Putamen (tissue), 1 donor: ENCODE results near the gene OLIG3.

Source experiments
- DNase-seq: peaks from one replicate; pipeline ENCODE4 v3.0.0-alpha.2; 2016; ENCODE audit warnings: low spot score

The OLIG3 gene

GRCh38 chr6:137494281-137494987, at the start of gene OLIG3:
OLIG3 (minus strand) TSS chr6:137494394; CDS start chr6:137494170, 224 bp downstream.
- no peak for DNase-seq

DNA sequence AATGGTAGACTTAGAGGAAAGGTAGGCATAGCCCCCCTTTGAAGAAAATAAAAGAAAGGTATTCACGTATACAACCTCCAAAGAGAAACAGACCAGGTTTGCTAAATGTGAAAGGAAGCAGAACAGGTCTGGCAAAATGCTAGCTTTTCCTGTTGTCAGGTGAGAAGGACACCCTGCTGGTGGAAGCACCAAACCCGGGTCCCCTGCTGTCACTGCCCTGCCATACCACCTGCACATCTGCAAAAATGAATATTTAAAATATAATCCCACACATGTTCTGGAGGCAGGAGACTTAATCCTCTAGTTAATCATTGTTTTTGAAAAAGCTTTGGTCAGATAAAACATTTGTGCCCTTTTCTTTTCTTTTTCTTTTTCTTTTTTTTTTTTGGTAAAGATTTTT, 48.9 kb upstream of the OLIG3 start:
- DNase-seq, result no peak

GRCh38 chr6:137542713-137543112, 48.5 kb upstream of the OLIG3 start:
- DNase-seq, result no peak

DNA sequence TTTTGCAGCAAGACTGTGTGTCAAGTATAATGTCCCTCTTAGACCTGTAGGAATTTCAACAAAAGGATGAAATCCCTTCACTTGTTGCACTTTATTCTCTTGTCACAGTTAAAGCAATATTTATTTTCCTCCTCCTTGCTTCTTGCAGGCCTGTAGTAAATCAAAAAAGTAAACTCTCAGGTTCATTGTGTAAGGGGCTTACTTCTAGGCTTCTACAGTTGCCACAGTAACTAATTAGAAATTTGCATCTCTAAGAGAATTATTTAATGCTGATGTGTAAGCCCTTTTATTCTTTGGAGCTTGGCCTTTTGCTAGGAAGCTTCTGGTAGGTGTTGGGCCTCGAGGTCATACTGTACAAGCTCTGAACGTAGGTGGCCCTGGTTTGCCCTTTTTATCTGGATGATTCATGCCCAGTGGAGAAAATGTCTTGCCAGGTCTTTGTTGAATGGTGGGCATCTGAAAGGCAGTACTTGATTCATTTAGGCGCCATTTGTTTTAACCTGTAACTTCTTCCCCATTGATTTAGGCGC, 47.4 kb upstream of the OLIG3 start:
- DNase-seq, result no peak

DNA sequence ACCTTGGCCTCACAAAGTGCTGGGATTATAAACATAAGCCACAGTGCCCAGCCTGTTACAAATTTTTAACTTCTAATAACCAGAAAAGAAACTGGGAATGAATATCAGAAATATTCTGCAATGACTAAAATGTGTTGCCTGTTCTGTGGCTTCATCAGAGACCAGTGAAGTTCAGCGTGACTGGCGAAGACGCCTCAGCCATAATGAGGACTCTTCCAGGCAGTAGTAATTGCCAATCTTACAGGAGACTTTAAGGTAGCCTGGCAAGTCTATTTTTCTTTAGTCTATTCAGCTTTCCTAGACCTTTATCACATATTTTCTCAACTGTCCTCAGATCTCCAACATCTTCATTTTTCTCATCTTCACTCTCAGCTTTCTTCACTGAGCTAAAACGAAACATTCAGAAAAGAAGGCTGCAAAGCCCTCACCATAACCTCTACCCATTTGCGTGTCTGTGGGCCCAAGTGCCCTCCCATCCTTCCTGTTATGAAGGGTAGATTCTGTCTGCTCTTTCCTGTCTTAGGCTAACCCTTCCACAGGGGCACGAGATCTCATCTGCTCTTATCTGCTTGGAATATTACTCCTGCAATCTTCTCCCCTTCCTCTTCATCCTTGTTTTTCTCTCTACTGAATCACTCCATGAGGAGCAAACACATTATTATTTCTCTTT, 42.0 kb upstream of the OLIG3 start:
- no peak for DNase-seq

GRCh38 chr6:137531376-137532092, 37.3 kb upstream of the OLIG3 start:
- DNase-seq, result no peak

- DNase-seq, result no peak
These were observed 36.2 kb upstream of the OLIG3 start for GRCh38 chr6:137530404-137530803.

GRCh38 chr6:137522831-137523230, 28.6 kb upstream of the OLIG3 start:
- no peak for DNase-seq

DNA sequence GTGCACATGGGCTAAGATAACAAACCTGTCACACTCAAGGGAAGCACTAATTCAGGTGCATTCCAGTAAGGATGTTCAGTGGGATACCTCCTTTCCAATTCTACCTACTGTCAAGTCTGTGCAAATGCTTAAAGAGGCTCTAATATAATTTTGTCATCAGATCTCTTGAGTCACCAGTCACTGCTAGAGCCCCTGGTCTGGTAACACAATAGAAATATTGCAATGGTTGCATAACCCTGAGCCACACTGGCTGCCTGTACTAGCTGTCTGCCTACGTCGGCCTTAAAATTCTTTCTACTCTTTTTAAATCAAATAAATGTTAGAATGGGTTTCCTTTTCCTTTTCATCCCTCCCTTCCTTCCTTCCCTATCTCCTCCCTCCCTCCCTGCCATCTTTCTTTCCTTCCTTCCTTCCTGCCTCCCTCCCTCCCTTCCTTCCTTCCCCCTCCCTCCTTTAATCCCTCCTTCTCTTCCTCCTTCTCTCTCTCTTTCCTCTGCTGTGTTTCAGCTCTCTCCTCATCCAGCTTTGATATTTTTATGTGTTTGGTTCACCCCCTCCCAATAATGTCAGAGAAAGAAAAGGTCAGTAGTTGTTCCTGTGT, 28.1 kb upstream of the OLIG3 start:
- no peak for DNase-seq

DNA sequence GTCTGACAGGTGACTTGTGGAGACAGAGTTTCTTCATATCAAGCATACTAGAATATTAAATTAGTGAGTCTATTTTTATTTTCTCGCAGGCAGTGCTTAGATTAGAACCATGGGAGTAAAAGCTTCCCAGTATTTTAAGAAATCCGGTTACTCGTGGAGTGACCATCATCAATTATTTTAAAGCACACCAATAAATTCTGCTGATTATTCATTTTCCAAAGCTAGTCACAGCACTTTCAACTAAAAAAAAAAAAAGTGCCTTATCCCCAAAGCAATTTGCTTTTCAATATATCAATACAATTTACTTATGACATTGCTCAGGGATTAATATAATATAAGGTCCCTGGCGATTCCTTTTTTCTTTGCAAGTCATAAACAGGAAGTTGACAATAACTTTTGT, 26.3 kb upstream of the OLIG3 start:
- no peak for DNase-seq

- no peak for DNase-seq
These were observed 25.5 kb upstream of the OLIG3 start for GRCh38 chr6:137519629-137520176.

DNA sequence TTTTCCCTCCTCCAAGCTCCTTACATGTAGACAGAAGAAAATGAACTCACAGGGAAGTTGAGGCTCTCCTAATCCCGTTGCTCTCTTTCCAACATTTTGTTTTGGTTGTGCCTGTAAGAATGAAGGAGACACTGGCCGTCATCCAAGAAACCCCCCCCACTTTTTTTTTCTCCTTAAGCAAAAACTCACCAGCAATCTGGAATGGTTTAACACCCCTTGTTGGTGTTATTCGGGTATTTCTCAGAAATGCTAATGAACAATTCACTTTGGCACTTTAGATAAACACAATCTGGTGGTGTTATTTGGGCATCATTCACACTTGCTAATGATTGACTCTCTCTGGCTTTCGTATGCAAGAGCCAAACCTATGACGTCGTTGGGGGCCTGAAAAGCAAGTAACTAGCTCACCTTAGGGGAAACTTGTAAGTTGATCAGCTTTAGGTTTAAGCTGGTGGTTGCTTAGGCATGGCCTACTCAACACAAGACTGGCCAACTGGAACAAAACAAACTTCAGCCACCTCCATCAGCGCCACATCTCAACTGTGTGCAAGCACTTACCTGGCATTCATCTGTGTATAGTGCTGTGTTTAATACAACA, 24.3 kb upstream of the OLIG3 start:
- DNase-seq, result no peak

DNA sequence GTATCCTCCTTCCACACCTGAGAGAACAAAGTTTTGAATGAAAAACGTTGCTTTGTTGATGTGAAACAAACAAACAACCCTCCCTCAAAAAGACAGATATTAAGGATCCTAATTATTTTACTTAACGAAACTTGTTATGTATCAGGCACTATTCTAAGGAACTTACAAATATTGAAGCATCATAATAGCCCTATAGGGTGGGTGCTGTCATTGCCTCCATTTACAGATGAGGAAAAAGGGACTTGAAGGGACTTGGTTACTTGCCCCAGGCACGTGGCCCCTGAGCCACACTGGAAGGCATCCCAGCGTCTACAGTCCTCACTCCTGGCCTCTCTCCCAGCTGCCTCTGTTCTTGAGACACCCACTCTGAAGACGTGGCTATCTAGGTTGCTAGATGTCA, 20.2 kb upstream of the OLIG3 start:
- no peak for DNase-seq

- no peak for DNase-seq
These were observed 18.8 kb upstream of the OLIG3 start for GRCh38 chr6:137512757-137513605.

DNA sequence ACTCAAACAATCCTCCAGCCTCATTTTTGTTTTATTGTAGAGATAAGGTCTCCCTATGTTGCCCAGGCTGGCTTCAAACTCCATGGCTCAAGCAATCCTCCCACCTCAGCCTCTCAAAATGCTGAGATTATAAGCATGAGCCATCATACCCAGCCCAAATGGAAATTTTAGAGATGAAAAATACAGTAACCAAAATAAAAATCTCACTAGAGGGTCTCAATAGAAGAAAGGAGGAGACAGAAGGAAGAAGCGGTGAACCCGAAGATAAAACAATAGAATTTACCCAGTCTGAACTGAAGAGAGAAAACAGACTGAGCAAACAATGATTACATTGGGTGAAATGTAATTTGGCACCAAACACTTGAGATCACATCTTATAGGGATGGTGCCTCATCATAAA, 16.7 kb upstream of the OLIG3 start:
- no peak for DNase-seq

- no peak for DNase-seq
These were observed 4.4 kb upstream of the OLIG3 start for GRCh38 chr6:137498481-137499190.

GRCh38 chr6:137497721-137498463, 3.7 kb upstream of the OLIG3 start:
- no peak for DNase-seq

- no peak for DNase-seq
These were observed 2.9 kb upstream of the OLIG3 start for GRCh38 chr6:137496909-137497720.

DNA sequence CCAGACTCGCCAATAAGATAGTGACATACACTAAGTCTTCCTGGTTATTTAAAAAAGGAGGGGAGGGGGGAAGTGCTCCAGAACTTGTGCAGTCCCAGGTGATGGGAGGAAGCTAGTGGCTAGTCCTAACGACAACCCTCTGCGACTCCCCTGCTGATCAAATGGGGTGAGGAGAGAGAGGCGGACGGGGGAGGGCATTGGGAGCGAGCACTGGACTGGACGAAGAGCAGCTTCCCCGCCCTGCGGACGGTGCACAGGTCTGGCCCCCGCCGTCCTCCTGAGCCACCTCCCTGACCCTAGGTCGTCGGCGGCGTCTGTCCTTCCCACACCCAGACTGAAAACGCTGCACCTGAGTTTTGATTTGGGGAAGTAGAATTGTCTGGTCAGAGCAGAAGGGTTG, 2.2 kb upstream of the OLIG3 start:
- no peak for DNase-seq
